Measurements from ENCODE around the gene ARHGEF11.

- no peak for TF ChIP-seq SIN3A (IDR thresholded peaks at IDR 0.05; ENCODE audit: borderline replicate concordance, insufficient read depth, low read depth, low read length)
- TF ChIP-seq CTCF (IDR thresholded peaks at IDR 0.05) = no peak
- TF ChIP-seq POLR2AphosphoS5 (IDR thresholded peaks at IDR 0.05; ENCODE audit: low read depth, low read length) = no peak
- TF ChIP-seq, protein P1, sequence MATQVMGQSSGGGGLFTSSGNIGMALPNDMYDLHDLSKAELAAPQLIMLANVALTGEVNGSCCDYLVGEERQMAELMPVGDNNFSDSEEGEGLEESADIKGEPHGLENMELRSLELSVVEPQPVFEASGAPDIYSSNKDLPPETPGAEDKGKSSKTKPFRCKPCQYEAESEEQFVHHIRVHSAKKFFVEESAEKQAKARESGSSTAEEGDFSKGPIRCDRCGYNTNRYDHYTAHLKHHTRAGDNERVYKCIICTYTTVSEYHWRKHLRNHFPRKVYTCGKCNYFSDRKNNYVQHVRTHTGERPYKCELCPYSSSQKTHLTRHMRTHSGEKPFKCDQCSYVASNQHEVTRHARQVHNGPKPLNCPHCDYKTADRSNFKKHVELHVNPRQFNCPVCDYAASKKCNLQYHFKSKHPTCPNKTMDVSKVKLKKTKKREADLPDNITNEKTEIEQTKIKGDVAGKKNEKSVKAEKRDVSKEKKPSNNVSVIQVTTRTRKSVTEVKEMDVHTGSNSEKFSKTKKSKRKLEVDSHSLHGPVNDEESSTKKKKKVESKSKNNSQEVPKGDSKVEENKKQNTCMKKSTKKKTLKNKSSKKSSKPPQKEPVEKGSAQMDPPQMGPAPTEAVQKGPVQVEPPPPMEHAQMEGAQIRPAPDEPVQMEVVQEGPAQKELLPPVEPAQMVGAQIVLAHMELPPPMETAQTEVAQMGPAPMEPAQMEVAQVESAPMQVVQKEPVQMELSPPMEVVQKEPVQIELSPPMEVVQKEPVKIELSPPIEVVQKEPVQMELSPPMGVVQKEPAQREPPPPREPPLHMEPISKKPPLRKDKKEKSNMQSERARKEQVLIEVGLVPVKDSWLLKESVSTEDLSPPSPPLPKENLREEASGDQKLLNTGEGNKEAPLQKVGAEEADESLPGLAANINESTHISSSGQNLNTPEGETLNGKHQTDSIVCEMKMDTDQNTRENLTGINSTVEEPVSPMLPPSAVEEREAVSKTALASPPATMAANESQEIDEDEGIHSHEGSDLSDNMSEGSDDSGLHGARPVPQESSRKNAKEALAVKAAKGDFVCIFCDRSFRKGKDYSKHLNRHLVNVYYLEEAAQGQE (IDR thresholded peaks at IDR 0.05; ENCODE audit: insufficient read depth in 1 of 2, low read depth in 2 of 2, low read length in 1 of 2) = no peak
- TF ChIP-seq TCF7L2 (IDR thresholded peaks at IDR 0.05; ENCODE audit: low read depth, low read length) = no peak
These were observed 143.3 kb downstream of the ARHGEF11 start for GRCh38 chr1:156901966-156902915.
